Astrocyte (in vitro differentiated cells and primary cell): ENCODE results near the gene CD40.

Experiments
- CTCF ChIP-seq: IDR thresholded peaks from 2 replicates; pipeline ENCODE4 v1.5.1; 2011; ENCODE audit warnings: low read depth, mild to moderate bottlenecking, inconsistent platforms, low read length, moderate library complexity; ENCODE audit not compliant: insufficient read depth
- EZH2 ChIP-seq: IDR thresholded peaks from 2 replicates; pipeline ENCODE4 v1.6.1; 2012; ENCODE audit warnings: mild to moderate bottlenecking, low read length, inconsistent platforms; ENCODE audit not compliant: insufficient read depth

- TF ChIP-seq CTCF: no peak
- TF ChIP-seq EZH2: no peak
Measured at GRCh38 chr20:46104262-46104661, 13.9 kb upstream of the CD40 start.
